ENCODE measurements around the gene FBP2. TPM values are rescaled to one million over a fixed set of nuclear protein-coding genes. Genes with fewer than 3 reads are reported as not detected.

FBP2 gene
- total and polyA plus RNA-seq, 2 of the 8 experiments (the other 6 are each of a cell fraction or from before 2014, with no cell fraction given), result not detected

DNA sequence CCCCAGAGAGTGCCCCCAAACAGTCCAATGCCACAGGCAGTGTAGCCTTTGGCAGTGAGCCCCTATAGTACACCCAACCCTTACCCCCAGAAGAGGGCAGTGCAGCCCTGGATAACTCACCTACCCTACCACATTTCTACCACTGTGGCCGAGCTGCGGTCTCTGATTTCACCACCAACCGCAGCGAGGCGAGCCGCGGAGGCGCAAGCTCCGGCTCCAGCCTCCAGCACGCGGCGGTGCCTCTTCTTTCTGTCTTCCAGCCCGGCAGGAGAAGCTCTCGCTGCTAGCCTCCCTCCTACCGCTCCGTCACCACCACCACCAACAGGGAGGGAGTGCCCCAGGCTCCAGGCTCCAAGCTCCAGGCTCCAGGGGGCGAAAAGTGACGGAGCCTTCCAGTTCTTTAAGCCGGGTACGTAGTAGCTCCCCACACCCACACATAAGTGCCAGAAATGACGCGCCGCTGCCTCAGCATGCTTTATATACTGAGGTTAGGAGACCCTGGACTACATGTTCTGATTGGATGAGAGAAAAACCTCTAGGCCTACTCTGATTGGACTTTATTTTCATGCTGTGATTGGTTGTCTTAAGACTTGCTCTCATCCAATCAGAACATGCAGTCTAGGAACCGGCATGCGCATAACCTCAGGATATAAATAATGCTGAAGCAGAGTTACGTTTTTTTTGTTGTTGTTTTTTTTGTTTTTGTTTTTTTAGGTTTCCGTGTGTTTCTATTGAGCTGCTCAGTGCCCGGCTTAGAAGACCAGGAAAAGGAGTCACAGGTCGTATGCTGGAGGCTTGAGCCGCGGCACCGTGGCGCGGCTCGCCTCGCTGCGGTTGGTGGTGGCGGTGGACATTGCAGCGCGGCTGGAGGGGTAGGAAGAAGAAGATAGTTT, 38.9 kb downstream of the FBP2 start, which contains the start of gene PCAT7:
PCAT7 (plus strand) TSS at position 645 of the 893 bp plus-strand sequence.
- Histone ChIP-seq H3K4me2 (ENCODE audit: insufficient read depth in 1 of 2, low read depth in 2 of 2, low read length in 2 of 2) (peak within 1 kb of the TSS; percentile 60 to 82), H2BK5ac (ENCODE audit: low read depth, low read length) (peak within 1 kb of the TSS; percentile 81; the same call in 1 of the 2 replicates), H3K27me3 (replicated peaks in 1 of 4; ENCODE audit: control insufficient read depth in 3 of 4, extremely low read depth in 1 of 4, insufficient read depth in 3 of 4, low read length in 3 of 4) (no peaks in the 10 kb centered on the region; a peak in 1 of 7 replicates), H4K91ac (replicated peaks; ENCODE audit: insufficient read length, low read length) (no peak within 1 kb of the TSS), H2AK5ac (ENCODE audit: low read depth, low read length) (no peak within 1 kb of the TSS), H3K36me3 (ENCODE audit: control insufficient read depth in 2 of 4, insufficient read depth in 4 of 4, low read length in 3 of 4) (peaks cover 0 to 5% (median 2%) of the 10 kb centered on the region in 4 experiments; a peak in 4 of 8 replicates), H3K9me3 (ENCODE audit: insufficient read depth in 2 of 2, low read depth in 1 of 2, low read length in 1 of 2) (peaks cover 0 to 8% of the 10 kb centered on the region in 2 experiments; a peak in 2 of 4 replicates), H3K18ac (ENCODE audit: extremely low read depth, low read length) (0 out of 2 replicates have a peak within 1 kb of the TSS, but pooled peaks have one; percentile 76), H4K20me1 (replicated peaks in 1 of 2; ENCODE audit: control insufficient read depth in 1 of 2, insufficient read depth in 2 of 2, low read length in 2 of 2) (no peaks in the 10 kb centered on the region), H3K4me1 (replicated peaks in 1 of 4; ENCODE audit: control insufficient read depth in 3 of 4, insufficient read depth in 4 of 4, low read length in 3 of 4) (peaks cover 0 to 7% (median 2%) of the 10 kb centered on the region in 4 experiments; a peak in 3 of 7 replicates), H2BK12ac (ENCODE audit: low read depth, low read length) (peak within 1 kb of the TSS; percentile 53), H3K27ac (ENCODE audit: low read depth, low read length) (peak within 1 kb of the TSS; percentile 83), H3K4ac (replicated peaks; ENCODE audit: insufficient read length, low read depth, low read length) (no peak within 1 kb of the TSS), H3K4me3 (ENCODE audit: extremely low read depth in 1 of 4, insufficient read depth in 2 of 4, low read depth in 3 of 4, low read length in 4 of 4) (peak within 1 kb of the TSS; percentile 57 to 90 (median 78)), H4K5ac (ENCODE audit: insufficient read length, low read depth, low read length) (peak within 1 kb of the TSS; percentile 67), H3K9ac (replicated peaks in 1 of 4; ENCODE audit: extremely low read depth in 1 of 4, low read depth in 3 of 4, low read length in 3 of 4) (peak within 1 kb of the TSS in 3 of 4 experiments; percentile 53 to 92 (median 91); a peak in 6 of 7 replicates), H4K8ac (ENCODE audit: extremely low read depth, insufficient read depth, low read length) (peak within 1 kb of the TSS; percentile 87), H3K56ac (replicated peaks; ENCODE audit: insufficient read length, low read depth, low read length) (peak within 1 kb of the TSS; percentile 10), H3K23ac (ENCODE audit: insufficient read length) (no peak within 1 kb of the TSS), H3K79me1 (ENCODE audit: low read depth, low read length) (no peaks in the 10 kb centered on the region), H2BK20ac (ENCODE audit: low read length) (no peak within 1 kb of the TSS), H2BK15ac (ENCODE audit: low read length) (0 out of 2 replicates have a peak within 1 kb of the TSS, but pooled peaks have one; percentile 81), H3K79me2 (ENCODE audit: control insufficient read depth in 1 of 2, insufficient read depth in 2 of 2, low read length in 2 of 2) (peaks cover 0 to 22% of the 10 kb centered on the region in 2 experiments; a peak in 2 of 4 replicates), H3K23me2 (ENCODE audit: low read depth, low read length) (peaks cover 3% of the 10 kb centered on the region; the same call in 1 of the 2 replicates), H2BK120ac (replicated peaks; ENCODE audit: low read depth, low read length) (no peak within 1 kb of the TSS), H2AFZ (ENCODE audit: low read length) (peak within 1 kb of the TSS; percentile 86; the same call in 1 of the 2 replicates), H3K14ac (ENCODE audit: insufficient read length) (no peak within 1 kb of the TSS)
- 3% methylated on average over 37 of the region's 40 CpGs; no CpG with 5 or more reads in 1 of the 2 experiments for WGBS, 2 experiments (ENCODE audit: extremely low coverage in 1 of 2, insufficient coverage in 1 of 2, insufficient read length in 1 of 2, insufficient replicate concordance in 2 of 2, low coverage in 1 of 2, low lambda C conversion rate in 2 of 2, missing lambda C conversion rate in 1 of 2)
- peak; percentile 53 to 80 for DNase-seq (ENCODE audit: low read depth in 1 of 2, low spot score in 2 of 2)
- ChIA-PET CTCF (ENCODE audit: partially characterized antibody) (interaction anchor here (0.7 to 4.3 kb wide), 20 partner anchors 11 to 687 kb away, joined by 3 to 54 read pairs (median 4); partner anchors contain the start of gene FBP1), POLR2A (ENCODE audit: partially characterized antibody) (interaction anchor here (0.6 to 2.8 kb wide), 28 partner anchors 8 to 719 kb away, joined by 3 to 43 read pairs (median 4); partner anchors contain the start of genes FBP1 and FBP2)
- peak; percentile 85 for FAIRE-seq

All from H1 (cell line).